Liver (tissue), 9 donors: ENCODE data around the gene HEATR5A. TPM values are rescaled to one million over a fixed set of nuclear protein-coding genes. Genes with fewer than 3 reads are reported as not detected.

ENCODE experiments used
- DNase-seq: peaks from one replicate; pipeline ENCODE4 v3.0.0-alpha.2; 2017; ENCODE audit warnings: low spot score
- H3K27ac ChIP-seq, 2 donors: one replicate each; pipeline ENCODE4 v1.7.0; 2013; ENCODE audit warnings: inconsistent platforms in 2 of 2, low read length in 2 of 2, control low read depth in 1 of 2, low read depth in 1 of 2, mild to moderate bottlenecking in 1 of 2
- H3K27me3 ChIP-seq, 4 donors: one replicate each; pipeline versions ENCODE4 v1.6.1 to v1.7.0; 2013; ENCODE audit warnings: low read length in 3 of 4, inconsistent platforms in 1 of 4, mild to moderate bottlenecking in 1 of 4, moderate library complexity in 1 of 4; ENCODE audit not compliant: control insufficient read depth in 4 of 4, insufficient read depth in 4 of 4
- H3K36me3 ChIP-seq, 4 donors: one replicate each; pipeline versions ENCODE4 v1.6.1 to v1.7.0; 2013; ENCODE audit warnings: low read length in 3 of 4, mild to moderate bottlenecking in 3 of 4, low read depth in 1 of 4, moderate library complexity in 1 of 4; ENCODE audit not compliant: control insufficient read depth in 4 of 4, insufficient read depth in 3 of 4
- H3K4me1 ChIP-seq, 4 donors: one replicate each; pipeline versions ENCODE4 v1.6.1 to v1.7.0; 2013; ENCODE audit warnings: low read length in 3 of 4, mild to moderate bottlenecking in 3 of 4, moderate library complexity in 1 of 4; ENCODE audit not compliant: control insufficient read depth in 4 of 4, insufficient read depth in 4 of 4
- H3K4me3 ChIP-seq, 3 donors: one replicate each; pipeline versions ENCODE4 v1.6.1 to v1.7.0; 2013; ENCODE audit warnings: low read length in 3 of 3, control low read depth in 1 of 3, low read depth in 1 of 3, mild to moderate bottlenecking in 1 of 3
- H3K9ac ChIP-seq, 2 donors: one replicate each; pipeline ENCODE4 v1.7.0; 2013; ENCODE audit warnings: low read length in 2 of 2, mild to moderate bottlenecking in 2 of 2, moderate library complexity in 2 of 2, control low read depth in 1 of 2, low read depth in 1 of 2
- H3K9me3 ChIP-seq, 4 donors: one replicate each; pipeline versions ENCODE4 v1.6.1 to v1.7.0; 2013; ENCODE audit warnings: low read length in 3 of 4; ENCODE audit not compliant: control insufficient read depth in 4 of 4
- ATF3 ChIP-seq: IDR thresholded peaks from 2 replicates; pipeline ENCODE4 v1.6.1; 2016; ENCODE audit warnings: antibody characterized with exemption
- CTCF ChIP-seq: fragments of 150-350 bp; IDR thresholded peaks from 2 replicates; pipeline ENCODE4 v1.5.1; 2017; ENCODE audit warnings: improper control_type of control experiment, low read depth, low read length; ENCODE audit not compliant: missing input control
- EGR1 ChIP-seq, 2 donors: IDR thresholded peaks; 2 replicates each; pipeline ENCODE4 v1.6.1; 2016 to 2018; ENCODE audit warnings: antibody characterized with exemption in 2 of 2, low read depth in 2 of 2
- FOXA1 ChIP-seq: IDR thresholded peaks from 2 replicates; pipeline ENCODE4 v1.6.1; 2016; ENCODE audit warnings: antibody characterized with exemption
- FOXA2 ChIP-seq: IDR thresholded peaks from 2 replicates; pipeline ENCODE4 v1.6.1; 2016; ENCODE audit warnings: antibody characterized with exemption
- GABPA ChIP-seq, 2 donors: IDR thresholded peaks in 1 of 2; conservative IDR thresholded peaks in 1 of 2; 2 replicates each; pipeline ENCODE4 v1.6.1; 2016; ENCODE audit warnings: antibody characterized with exemption in 2 of 2, mild to moderate bottlenecking in 1 of 2, moderate library complexity in 1 of 2
- HNF4A ChIP-seq, 2 donors: conservative IDR thresholded peaks; 2 replicates each; pipeline ENCODE4 v1.6.1; 2016; ENCODE audit warnings: antibody characterized with exemption in 2 of 2, mild to moderate bottlenecking in 2 of 2
- JUND ChIP-seq, 2 donors: IDR thresholded peaks; 2 replicates each; pipeline ENCODE4 v1.6.1; 2016; ENCODE audit warnings: antibody characterized with exemption in 2 of 2
- MAX ChIP-seq: IDR thresholded peaks from 2 replicates; pipeline ENCODE4 v1.6.1; 2016; ENCODE audit warnings: antibody characterized with exemption
- REST ChIP-seq: IDR thresholded peaks from 2 replicates; pipeline ENCODE4 v1.6.1; 2016; ENCODE audit warnings: antibody characterized with exemption, mild to moderate bottlenecking
- RXRA ChIP-seq, 2 donors: IDR thresholded peaks; 2 replicates each; pipeline ENCODE4 v1.6.1; 2017 to 2018; ENCODE audit warnings: antibody characterized with exemption in 2 of 2, mild to moderate bottlenecking in 1 of 2
- SP1 ChIP-seq: IDR thresholded peaks from 2 replicates; pipeline ENCODE4 v1.6.1; 2018; ENCODE audit warnings: antibody characterized with exemption, mild to moderate bottlenecking
- TAF1 ChIP-seq: conservative IDR thresholded peaks from 2 replicates; pipeline ENCODE4 v1.6.1; 2016; ENCODE audit warnings: antibody characterized with exemption, mild to moderate bottlenecking
- YY1 ChIP-seq: IDR thresholded peaks from 2 replicates; pipeline ENCODE4 v1.6.1; 2016; ENCODE audit warnings: antibody characterized with exemption, mild to moderate bottlenecking
- ZBTB33 ChIP-seq: IDR thresholded peaks from 2 replicates; pipeline ENCODE4 v1.6.1; 2016; ENCODE audit warnings: antibody characterized with exemption
- WGBS: extraction: QIAGEN DNeasy Blood & Tissue Kit; methylation state at CpG from one replicate; pipeline ENCODE4 v1.1.7; 2013; 5-methylcytosine and 5-hydroxymethylcytosine counted together
- polyA plus RNA-seq, 2 donors: library from polyadenylated mRNA; stranded (reverse) in 1 of 2; unstranded in 1 of 2; fragments of 200-250 nt in 1 of 2; fragments of >200 nt in 1 of 2; fragmentation: Nextera tagmentation in 1 of 2; extraction: Ambion mirVana in 1 of 2; gene quantifications; one replicate each; pipeline versions ENCODE4 v1.2.1 to v1.2.3, GENCODE V29; 2013 to 2015
- total RNA-seq, 2 donors: library from RNA; depleted of rRNA; stranded (reverse); fragments of >200 nt; gene quantifications; one replicate each; pipeline ENCODE4 v1.2.3, GENCODE V29; 2014
- donor health status: healthy.
- donor health status: healthy.
- donor health status: healthy.
- donor health status: healthy.
- donor health status: healthy.

The HEATR5A gene
- total and polyA plus RNA-seq, 4 donors, result 7.3 to 22.8 (median 10.1) TPM

GRCh38 chr14:31307198-31307597, 113.2 kb downstream of the HEATR5A start:
- TF ChIP-seq TAF1 (no peak), MAX (no peak), FOXA2 (no peak), REST (no peak), SP1 (no peak), EGR1 (IDR thresholded peaks at IDR 0.05; ENCODE audit: low read depth in 2 of 2) (no peak), YY1 (no peak), ATF3 (no peak), HNF4A (conservative IDR thresholded peaks at IDR 0.05) (no peak)
- Histone ChIP-seq H3K9ac (no peak overlapping the region), H3K4me1 (peaks cover 0 to 3% (median 0%) of the 10 kb centered on the region in 4 donors), H3K27me3 (no peaks in the 10 kb centered on the region), H3K9me3 (no peaks in the 10 kb centered on the region), H3K27ac (no peak overlapping the region), H3K4me3 (no peak overlapping the region), H3K36me3 (peaks cover 8 to 12% (median 10%) of the 10 kb centered on the region in 4 donors)
- no peak for DNase-seq

- Histone ChIP-seq H3K4me3 (no peak overlapping the region), H3K36me3 (peaks cover 7 to 11% (median 9%) of the 10 kb centered on the region in 4 donors), H3K4me1 (peaks cover 0 to 3% (median 0%) of the 10 kb centered on the region in 4 donors), H3K27me3 (no peaks in the 10 kb centered on the region), H3K27ac (no peak overlapping the region), H3K9me3 (no peaks in the 10 kb centered on the region), H3K9ac (no peak overlapping the region)
- WGBS, result 85% methylated on average over 5 of the region's 5 CpGs
- no peak for TF ChIP-seq MAX
- TF ChIP-seq FOXA2, result no peak
- TF ChIP-seq ZBTB33, result no peak
- no peak for TF ChIP-seq RXRA (IDR thresholded peaks at IDR 0.05)
- TF ChIP-seq REST, result no peak
- TF ChIP-seq JUND (IDR thresholded peaks at IDR 0.05), result no peak
- TF ChIP-seq GABPA (IDR thresholded peaks at IDR 0.05 in 1 of 2, conservative IDR thresholded peaks at IDR 0.05 in 1 of 2), result no peak
- TF ChIP-seq FOXA1, result no peak
- TF ChIP-seq CTCF, result no peak
- no peak for TF ChIP-seq SP1
- DNase-seq, result no peak
These were observed 116.7 kb downstream of the HEATR5A start for GRCh38 chr14:31303654-31304053.
